WI38 (cell line): ENCODE data around the gene PRKCZ.

Experiments
- H3K4me3 ChIP-seq: 2 replicates; pipeline ENCODE4 v1.5.1; 2011; ENCODE audit warnings: low read depth, mild to moderate bottlenecking, control low read depth, low read length
- TF ChIP-seq, protein P1 (sequence below): IDR thresholded peaks from 2 replicates; pipeline ENCODE4 v1.5.1; 2012; ENCODE audit warnings: low read depth, mild to moderate bottlenecking, control low read depth, low read length

Gene PRKCZ

DNA sequence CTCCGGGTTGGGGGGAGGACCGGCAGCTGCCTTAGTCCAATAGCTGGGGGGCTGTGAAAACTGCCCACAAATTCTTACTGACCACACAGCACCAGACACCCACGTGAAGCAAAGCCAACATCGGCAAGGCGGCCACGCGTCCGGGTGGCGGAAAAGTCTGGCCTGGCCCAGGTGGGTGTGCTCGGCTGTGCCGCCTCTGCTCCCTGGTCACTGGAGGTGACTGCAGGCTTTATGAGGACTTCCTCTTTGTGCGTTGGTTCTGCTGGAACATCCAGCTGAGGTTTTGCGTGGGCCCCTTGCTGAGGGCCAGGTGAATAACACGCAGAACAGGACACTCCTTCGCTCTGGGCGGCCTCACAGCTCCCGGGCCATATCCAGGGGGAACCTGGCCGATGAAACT lies 108.9 kb downstream of the PRKCZ start:
- TF ChIP-seq, protein P1, sequence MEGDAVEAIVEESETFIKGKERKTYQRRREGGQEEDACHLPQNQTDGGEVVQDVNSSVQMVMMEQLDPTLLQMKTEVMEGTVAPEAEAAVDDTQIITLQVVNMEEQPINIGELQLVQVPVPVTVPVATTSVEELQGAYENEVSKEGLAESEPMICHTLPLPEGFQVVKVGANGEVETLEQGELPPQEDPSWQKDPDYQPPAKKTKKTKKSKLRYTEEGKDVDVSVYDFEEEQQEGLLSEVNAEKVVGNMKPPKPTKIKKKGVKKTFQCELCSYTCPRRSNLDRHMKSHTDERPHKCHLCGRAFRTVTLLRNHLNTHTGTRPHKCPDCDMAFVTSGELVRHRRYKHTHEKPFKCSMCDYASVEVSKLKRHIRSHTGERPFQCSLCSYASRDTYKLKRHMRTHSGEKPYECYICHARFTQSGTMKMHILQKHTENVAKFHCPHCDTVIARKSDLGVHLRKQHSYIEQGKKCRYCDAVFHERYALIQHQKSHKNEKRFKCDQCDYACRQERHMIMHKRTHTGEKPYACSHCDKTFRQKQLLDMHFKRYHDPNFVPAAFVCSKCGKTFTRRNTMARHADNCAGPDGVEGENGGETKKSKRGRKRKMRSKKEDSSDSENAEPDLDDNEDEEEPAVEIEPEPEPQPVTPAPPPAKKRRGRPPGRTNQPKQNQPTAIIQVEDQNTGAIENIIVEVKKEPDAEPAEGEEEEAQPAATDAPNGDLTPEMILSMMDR = no peak

DNA sequence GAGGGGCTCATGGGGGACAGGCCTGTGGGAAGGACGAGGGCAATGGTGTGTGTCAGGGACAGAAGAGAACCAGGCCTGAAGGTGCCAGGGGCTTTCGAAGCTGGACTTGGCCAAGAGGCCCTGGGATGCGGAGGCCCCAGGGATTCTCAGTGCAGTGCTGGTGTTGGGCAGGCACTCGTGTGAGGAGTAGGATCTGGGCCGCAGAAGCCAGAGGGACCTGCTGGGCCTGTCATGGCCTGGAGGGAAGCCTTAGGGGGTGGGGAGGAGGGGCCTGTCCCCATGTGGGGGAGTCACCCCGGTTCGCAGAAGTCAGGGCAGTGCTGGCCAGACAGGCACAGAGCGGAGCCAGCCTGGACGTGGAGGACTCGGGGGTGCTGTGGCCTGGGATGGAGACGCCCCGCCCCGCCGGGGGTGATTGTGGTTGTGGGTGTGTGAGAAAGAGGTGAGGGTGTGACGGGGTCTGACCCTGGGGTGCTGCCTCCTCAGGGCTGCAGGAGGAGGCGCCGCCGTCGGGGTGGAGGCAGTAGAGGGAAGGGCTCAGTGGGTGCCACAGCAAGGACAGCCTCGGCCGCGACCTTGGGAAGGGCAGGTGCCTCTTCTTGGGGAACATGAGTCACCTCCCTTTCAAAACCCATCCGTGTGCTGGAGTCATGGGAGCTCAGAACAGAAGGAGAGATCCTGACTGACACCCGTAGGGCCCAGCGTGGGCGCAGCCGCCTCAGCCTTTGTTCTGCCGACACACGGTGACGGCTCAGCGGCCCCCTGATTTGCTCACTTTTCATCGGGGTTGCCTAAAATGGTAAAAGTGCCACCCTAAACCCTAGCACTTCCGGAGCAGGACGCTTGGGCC lies 110.5 kb downstream of the PRKCZ start:
- no peak overlapping the region for H3K4me3 ChIP-seq
- TF ChIP-seq, protein P1 = no peak

More for the DNA sequence above, 108.9 kb downstream of the PRKCZ start:
- no peak overlapping the region for H3K4me3 ChIP-seq

DNA sequence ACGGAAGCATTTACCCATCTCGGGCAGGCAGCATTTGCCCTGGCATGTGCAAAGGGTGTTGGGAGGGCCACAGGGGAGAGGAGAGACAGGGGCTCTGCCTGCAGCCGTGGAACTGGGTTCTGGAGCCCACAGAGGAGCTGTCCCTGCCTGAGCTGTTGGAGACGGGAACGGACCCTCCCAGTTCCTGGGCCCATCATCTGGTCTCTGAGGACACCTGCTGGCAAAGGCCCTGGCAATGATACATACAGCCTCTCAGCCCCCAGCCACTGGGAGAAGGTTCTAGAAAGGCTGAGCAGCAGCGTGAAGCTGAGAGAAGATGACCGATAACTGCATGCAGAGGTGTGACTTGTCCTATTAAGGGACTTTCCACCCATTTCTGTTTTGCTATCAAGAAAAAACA lies 113.0 kb downstream of the PRKCZ start:
- TF ChIP-seq, protein P1 = no peak
- no peak overlapping the region for H3K4me3 ChIP-seq

DNA sequence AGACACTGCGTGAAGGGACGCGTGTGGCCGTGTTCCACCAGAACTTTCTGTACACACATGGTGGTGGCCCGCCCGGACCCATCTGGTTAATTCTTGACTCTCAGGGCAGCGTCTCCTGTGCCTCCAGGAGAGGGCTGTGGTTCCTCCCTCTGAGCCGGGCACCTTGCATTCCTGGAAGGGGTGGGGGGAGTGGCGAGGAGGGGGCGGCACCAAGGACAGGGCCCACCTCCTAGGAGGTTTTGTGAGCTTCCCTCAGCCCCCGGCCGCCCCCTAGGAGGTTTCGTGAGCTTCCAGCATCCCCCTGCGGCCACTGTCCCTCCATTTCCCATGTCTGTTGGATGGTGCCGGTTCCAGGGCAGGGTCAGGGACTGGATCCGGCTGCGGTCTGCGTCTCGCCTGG lies 115.4 kb downstream of the PRKCZ start:
- TF ChIP-seq, protein P1 = no peak
- H3K4me3 ChIP-seq = no peak overlapping the region

DNA sequence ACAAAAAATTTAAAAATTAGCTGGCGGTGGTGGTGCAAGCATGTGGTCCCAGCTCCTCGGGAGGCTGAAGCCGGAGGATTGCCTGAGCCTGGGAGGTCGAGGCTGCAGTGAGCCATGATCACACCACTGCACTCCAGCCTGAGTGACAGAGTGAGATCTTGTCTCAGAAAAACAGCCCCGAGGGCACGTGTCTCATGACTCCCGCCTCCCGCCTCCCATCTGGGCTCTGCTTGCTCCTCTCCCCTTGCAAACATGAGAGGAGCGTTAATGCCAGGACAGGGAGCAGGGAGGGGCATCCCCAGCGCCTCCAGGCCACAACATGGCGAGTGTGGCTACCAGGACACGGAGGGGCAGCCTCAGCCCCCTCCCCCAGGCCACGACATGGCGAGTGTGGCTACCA lies 116.0 kb downstream of the PRKCZ start:
- TF ChIP-seq, protein P1 = no peak
- H3K4me3 ChIP-seq = no peak overlapping the region

DNA sequence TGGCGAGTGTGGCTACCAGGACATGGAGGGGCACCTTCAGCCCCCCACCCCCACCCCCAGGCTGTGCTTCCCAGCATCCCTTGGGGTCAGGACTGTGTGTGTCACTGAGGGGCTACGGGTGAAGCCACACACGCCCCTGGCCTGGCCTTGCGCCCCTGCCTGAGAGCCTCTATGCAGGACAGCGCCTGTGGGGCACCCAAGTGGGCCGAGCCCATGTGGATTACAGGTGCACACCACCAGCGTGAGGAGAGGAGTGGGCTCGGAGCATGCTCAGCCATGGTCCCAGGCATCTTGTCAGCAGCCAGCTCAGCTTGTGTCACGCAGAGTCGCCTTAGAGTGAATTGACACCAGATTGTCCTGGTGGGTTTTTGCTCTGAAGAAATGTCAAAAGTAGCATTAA lies 116.5 kb downstream of the PRKCZ start:
- TF ChIP-seq, protein P1 = no peak
- no peak overlapping the region for H3K4me3 ChIP-seq

DNA sequence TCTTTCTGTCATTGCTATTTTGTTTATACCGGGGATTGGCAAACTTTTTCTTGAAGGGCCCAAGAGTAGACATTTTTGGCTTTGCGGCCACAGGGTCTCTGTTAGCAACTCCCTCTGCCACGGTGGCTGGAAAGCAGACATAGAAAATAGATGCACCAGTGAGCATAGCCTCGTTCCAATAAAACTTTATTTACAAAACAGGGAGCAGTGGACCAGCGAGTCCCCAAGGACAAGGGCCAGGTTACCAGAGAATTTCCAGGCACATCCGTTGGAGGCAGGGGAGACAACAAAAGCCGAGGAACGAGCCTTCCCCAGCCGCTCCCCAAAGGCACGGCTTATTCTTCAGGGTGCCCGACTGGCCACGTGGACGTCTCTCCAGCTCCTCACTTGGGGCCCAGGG lies 117.9 kb downstream of the PRKCZ start:
- TF ChIP-seq, protein P1 = no peak
- H3K4me3 ChIP-seq = no peak overlapping the region
